Activated naive CD8-positive, alpha-beta T cell (primary cell): Measurements from ENCODE around the gene IRX4.

Source experiments
- H3K27ac Mint-ChIP-seq: one replicate; pipeline ENCODE4 v1.8.0; 2021; ENCODE audit warnings: mixed read lengths
- H3K27me3 Mint-ChIP-seq: one replicate; pipeline ENCODE4 v1.8.0; 2021; ENCODE audit warnings: mixed read lengths
- H3K36me3 Mint-ChIP-seq: one replicate; pipeline ENCODE4 v1.8.0; 2021; ENCODE audit warnings: mixed read lengths
- H3K4me1 Mint-ChIP-seq: one replicate; pipeline ENCODE4 v1.8.0; 2021; ENCODE audit warnings: low read depth, mixed read lengths
- H3K4me3 Mint-ChIP-seq: one replicate; pipeline ENCODE4 v1.8.0; 2021; ENCODE audit warnings: mild to moderate bottlenecking, mixed read lengths
- H3K9me3 Mint-ChIP-seq: one replicate; pipeline ENCODE4 v1.8.0; 2021; ENCODE audit warnings: low read depth, mixed read lengths

IRX4 gene

DNA sequence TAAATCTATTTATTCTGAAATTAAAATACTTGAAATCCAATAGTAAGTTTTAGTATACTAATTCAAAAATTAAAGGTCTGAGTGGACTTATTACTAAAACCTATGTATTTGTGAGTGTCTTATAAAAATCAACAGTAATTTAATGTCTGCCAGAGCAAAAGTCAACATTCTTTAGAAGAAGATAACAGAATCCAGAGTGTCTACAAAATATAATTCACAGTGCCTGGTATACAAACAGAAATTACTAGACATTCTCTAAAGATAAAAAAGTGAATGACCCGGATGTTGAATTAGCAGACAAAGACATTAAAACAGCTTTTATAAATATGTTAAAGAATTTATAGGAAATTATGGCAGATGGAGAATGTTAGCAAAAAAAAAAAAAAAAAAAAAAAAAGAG, 22.4 kb upstream of the IRX4 start:
- Mint-ChIP-seq H3K27ac (no peak overlapping the region), H3K9me3 (peaks cover 16% of the 10 kb centered on the region), H3K4me1 (no peaks in the 10 kb centered on the region), H3K36me3 (peaks cover 2% of the 10 kb centered on the region), H3K4me3 (no peak overlapping the region), H3K27me3 (peaks cover 13% of the 10 kb centered on the region)

GRCh38 chr5:1901983-1902382, 19.3 kb upstream of the IRX4 start:
- Mint-ChIP-seq H3K27ac (no peak overlapping the region), H3K4me1 (no peaks in the 10 kb centered on the region), H3K4me3 (no peak overlapping the region), H3K27me3 (peaks cover 13% of the 10 kb centered on the region), H3K9me3 (peaks cover 16% of the 10 kb centered on the region), H3K36me3 (peaks cover 2% of the 10 kb centered on the region)

DNA sequence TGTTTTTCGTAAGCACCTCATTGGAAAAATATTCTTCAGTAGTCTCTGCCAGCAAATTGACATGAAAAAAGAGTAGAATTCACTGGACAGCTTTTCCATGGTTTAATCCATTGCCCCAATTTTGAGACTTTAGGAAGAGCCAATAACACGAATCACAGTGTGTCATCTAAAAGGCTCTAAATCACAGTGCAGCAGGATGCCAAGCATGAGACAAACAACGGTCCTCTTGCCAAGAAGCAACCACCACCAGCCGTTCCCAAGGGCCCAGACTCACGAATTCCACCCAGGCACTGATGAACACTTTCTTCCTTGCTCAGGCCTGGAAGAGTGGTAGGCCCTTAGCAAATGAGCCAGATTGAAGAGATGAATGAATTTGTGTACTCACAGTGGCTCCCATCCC, 18.3 kb upstream of the IRX4 start:
- H3K4me3 Mint-ChIP-seq = no peak overlapping the region
- peaks cover 16% of the 10 kb centered on the region for H3K9me3 Mint-ChIP-seq
- H3K27ac Mint-ChIP-seq = no peak overlapping the region
- peaks cover 2% of the 10 kb centered on the region for H3K36me3 Mint-ChIP-seq
- no peaks in the 10 kb centered on the region for H3K4me1 Mint-ChIP-seq
- H3K27me3 Mint-ChIP-seq = peaks cover 13% of the 10 kb centered on the region

- Mint-ChIP-seq H3K4me3 (no peak overlapping the region), H3K27me3 (peaks cover 14% of the 10 kb centered on the region), H3K9me3 (peaks cover 4% of the 10 kb centered on the region), H3K27ac (no peak overlapping the region), H3K4me1 (no peaks in the 10 kb centered on the region), H3K36me3 (peaks cover 2% of the 10 kb centered on the region)
Measured at GRCh38 chr5:1899201-1899600, 16.5 kb upstream of the IRX4 start.

GRCh38 chr5:1897816-1898450, 15.2 kb upstream of the IRX4 start:
- peaks cover 8% of the 10 kb centered on the region for H3K27me3 Mint-ChIP-seq
- no peak overlapping the region for H3K27ac Mint-ChIP-seq
- no peaks in the 10 kb centered on the region for H3K4me1 Mint-ChIP-seq
- H3K4me3 Mint-ChIP-seq = no peak overlapping the region
- no peaks in the 10 kb centered on the region for H3K9me3 Mint-ChIP-seq
- no peaks in the 10 kb centered on the region for H3K36me3 Mint-ChIP-seq

GRCh38 chr5:1897386-1897785, 14.7 kb upstream of the IRX4 start:
- Mint-ChIP-seq H3K36me3 (no peaks in the 10 kb centered on the region), H3K27ac (no peak overlapping the region), H3K4me3 (no peak overlapping the region), H3K4me1 (no peaks in the 10 kb centered on the region), H3K9me3 (no peaks in the 10 kb centered on the region), H3K27me3 (peaks cover 7% of the 10 kb centered on the region)

DNA sequence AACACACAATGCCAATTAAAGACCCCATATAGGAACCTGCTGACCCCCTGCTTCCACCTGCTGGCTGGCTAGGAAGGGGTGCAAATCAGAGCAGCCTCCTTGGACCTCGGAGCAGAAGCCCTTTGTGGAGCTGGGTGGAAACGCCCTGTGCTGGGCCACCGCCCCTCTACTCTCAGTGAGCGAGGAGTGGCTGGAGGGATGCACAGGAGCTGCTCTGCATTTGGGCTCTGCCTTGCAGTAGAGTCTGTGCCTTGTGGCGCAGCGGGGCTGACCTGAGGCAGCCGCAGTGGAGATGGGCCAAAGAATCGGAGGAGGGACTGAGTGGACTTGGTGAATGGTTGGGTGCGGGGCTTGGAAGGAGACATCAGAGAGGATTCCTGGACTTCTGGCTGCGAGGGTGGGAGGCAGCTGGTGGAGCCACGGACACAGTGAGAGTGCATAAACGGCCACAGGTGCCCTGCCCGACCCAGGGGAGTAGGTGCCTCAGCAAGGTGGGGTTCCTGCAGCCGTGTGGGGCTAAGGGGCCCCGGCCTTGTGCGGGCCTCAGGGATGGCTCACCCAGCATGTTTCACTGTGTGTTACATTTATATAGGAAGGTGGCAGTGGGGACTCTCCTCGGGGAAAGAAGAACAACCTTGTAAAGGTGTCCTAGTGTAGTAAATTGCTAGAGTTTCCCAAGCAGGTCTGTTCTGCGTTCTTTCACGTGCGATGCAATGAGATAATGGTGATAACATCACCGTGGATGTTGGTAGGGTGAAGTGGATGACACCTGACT, 14.1 kb upstream of the IRX4 start:
- Mint-ChIP-seq H3K9me3 (no peaks in the 10 kb centered on the region), H3K4me1 (no peaks in the 10 kb centered on the region), H3K27ac (no peak overlapping the region), H3K27me3 (peaks cover 5% of the 10 kb centered on the region), H3K36me3 (no peaks in the 10 kb centered on the region), H3K4me3 (no peak overlapping the region)

DNA sequence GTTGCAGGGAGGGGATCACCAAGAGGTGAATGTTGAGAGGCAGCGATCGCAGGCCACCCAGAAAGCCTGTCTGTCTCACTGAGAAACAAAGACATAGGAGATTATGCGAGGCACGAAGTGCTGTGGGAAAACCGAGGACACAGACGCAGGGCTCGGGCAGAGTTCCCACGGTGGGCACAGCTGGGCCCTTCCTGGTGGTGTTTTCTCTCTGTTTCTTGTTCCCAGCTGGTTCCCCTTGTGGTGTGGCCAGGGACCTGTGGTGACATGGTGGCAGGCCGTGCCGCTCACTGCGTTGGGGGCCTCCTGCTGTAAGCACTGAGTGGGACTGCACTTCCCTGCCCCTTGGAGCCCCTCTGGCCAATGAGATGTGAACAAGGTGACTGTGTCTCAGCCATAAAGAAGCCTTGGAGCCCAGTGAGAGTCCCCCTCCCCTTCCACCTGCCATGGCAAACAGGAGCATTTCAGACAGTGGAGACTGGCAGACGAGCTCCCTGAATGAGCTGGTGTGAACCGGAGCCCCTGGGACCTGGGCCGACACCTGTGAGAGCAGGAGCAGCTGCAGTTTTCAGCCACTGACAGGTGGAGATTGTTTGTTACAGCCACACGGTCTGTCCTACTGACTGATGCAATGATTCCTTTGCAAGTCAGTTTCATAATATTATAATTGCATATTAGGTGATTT, 13.2 kb upstream of the IRX4 start:
- H3K4me1 Mint-ChIP-seq = no peaks in the 10 kb centered on the region
- no peak overlapping the region for H3K4me3 Mint-ChIP-seq
- H3K27ac Mint-ChIP-seq = no peak overlapping the region
- H3K27me3 Mint-ChIP-seq = peaks cover 5% of the 10 kb centered on the region
- no peaks in the 10 kb centered on the region for H3K36me3 Mint-ChIP-seq
- H3K9me3 Mint-ChIP-seq = no peaks in the 10 kb centered on the region

DNA sequence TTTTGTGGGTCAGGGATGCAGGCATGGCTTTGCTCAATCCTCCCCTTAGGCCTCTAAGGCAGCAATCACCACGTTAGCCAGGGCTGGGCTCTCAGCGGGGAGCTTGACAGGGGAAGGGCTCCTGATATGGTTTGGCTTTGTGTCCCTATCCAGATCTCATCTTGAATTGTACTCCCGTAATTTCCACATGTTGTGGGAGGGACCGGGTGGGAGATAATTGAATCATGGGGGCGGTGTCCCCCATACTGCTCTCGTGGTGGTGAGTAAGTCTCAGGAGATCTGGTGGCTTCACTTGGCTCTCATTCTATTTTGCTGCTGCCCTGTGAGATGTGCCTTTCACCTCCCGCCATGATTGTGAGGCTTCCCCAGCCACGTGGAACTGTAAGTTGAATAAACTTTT, 11.5 kb upstream of the IRX4 start:
- Mint-ChIP-seq H3K27me3 (peaks cover 10% of the 10 kb centered on the region), H3K36me3 (no peaks in the 10 kb centered on the region), H3K4me1 (no peaks in the 10 kb centered on the region), H3K4me3 (no peak overlapping the region), H3K9me3 (no peaks in the 10 kb centered on the region), H3K27ac (no peak overlapping the region)

DNA sequence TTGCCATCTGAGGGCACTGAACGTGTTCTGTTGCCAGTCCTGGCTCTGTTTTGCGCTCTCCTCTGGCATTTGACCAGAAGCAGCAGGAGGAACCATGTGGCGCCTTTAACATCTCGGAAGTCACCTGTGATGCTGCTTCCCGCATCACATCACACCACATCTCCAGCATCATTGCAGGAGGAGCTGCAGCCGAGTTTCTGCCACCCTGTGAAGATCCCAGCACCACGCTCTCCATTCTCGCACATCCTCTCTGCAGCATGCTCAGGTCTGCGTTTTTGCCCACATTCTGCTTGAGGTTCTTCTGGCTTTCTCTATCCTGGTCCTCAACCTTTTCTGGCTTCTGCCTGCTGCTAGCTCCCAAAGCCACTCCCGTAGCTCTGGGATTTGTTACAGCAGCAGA, 11.0 kb upstream of the IRX4 start:
- no peaks in the 10 kb centered on the region for H3K9me3 Mint-ChIP-seq
- H3K4me1 Mint-ChIP-seq = no peaks in the 10 kb centered on the region
- H3K27me3 Mint-ChIP-seq = peaks cover 10% of the 10 kb centered on the region
- no peak overlapping the region for H3K27ac Mint-ChIP-seq
- H3K4me3 Mint-ChIP-seq = no peak overlapping the region
- H3K36me3 Mint-ChIP-seq = no peaks in the 10 kb centered on the region

GRCh38 chr5:1892685-1893445, 10.1 kb upstream of the IRX4 start:
- no peaks in the 10 kb centered on the region for H3K36me3 Mint-ChIP-seq
- H3K4me1 Mint-ChIP-seq = no peaks in the 10 kb centered on the region
- H3K4me3 Mint-ChIP-seq = no peak overlapping the region
- no peak overlapping the region for H3K27ac Mint-ChIP-seq
- peaks cover 9% of the 10 kb centered on the region for H3K27me3 Mint-ChIP-seq
- no peaks in the 10 kb centered on the region for H3K9me3 Mint-ChIP-seq

DNA sequence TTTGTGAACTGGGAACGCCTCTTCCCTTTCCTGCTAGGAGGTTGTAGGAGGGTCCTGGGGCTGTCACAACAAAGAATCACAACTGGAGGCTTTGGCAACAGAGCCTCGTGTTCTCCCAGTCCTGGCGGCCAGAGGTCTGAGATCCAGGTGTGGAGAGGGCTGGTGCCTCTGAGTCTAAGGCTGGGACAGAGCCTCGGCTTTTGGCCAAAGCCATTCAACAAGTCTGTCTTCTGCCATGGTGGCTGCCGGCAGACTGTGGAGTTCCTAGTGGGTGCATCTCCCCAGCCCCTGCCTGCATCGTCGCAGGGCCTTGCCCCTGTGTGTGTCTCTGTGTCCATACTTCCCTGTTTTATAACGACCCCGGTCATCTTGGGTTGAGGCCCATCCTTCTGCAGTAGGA, 9.5 kb upstream of the IRX4 start:
- Mint-ChIP-seq H3K4me3 (no peak overlapping the region), H3K27ac (no peak overlapping the region), H3K9me3 (no peaks in the 10 kb centered on the region), H3K4me1 (no peaks in the 10 kb centered on the region), H3K27me3 (peaks cover 9% of the 10 kb centered on the region), H3K36me3 (no peaks in the 10 kb centered on the region)

DNA sequence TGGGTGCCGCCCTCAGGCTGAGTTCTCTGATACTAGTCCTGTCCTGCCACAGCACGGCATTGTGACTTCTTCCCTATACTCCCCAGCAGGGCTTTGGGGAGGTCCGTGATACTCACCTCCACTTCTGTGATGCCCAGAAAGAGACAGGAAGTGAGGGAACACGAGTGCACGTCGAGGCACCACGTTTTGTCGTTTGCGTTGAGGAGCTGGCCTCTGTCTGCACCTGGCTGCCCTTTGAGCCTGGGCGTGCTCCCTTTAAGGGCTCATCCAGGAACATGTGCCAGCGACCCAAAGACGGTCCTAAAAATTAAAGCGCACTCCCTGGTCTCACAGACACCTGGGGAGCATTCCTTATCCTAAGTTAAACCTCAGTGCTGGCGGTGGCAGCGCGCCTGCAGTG, 8.7 kb upstream of the IRX4 start:
- Mint-ChIP-seq H3K4me3 (no peak overlapping the region), H3K4me1 (no peaks in the 10 kb centered on the region), H3K36me3 (no peaks in the 10 kb centered on the region), H3K27me3 (peaks cover 9% of the 10 kb centered on the region), H3K9me3 (no peaks in the 10 kb centered on the region), H3K27ac (no peak overlapping the region)

DNA sequence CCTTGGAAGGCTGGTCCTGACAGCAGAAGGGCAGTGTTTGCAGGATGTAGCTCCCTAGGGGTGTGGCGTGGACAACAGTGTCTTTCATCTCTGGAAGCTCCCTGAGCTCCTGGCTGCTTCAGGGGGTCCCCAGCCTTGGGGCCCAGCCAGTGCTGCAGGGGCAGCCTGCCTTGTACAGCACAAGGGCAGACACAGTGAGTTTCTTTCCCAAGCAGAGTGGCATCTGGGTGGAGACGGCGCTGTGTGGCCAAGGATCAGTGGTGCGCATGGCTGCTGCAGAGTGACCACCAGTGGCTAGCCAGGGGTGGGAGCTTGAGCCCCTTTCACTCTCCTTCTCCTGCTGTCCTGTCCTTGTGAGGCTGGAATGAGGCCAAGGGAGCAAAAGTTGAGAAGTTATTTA, 7.6 kb upstream of the IRX4 start:
- Mint-ChIP-seq H3K27ac (no peak overlapping the region), H3K9me3 (no peaks in the 10 kb centered on the region), H3K4me1 (peaks cover 1% of the 10 kb centered on the region), H3K36me3 (no peaks in the 10 kb centered on the region), H3K4me3 (no peak overlapping the region), H3K27me3 (peaks cover 12% of the 10 kb centered on the region)
